VCaP (cell line): ENCODE measurements around the gene MYH9.
"Not testable (repeated sequence)": the region's sequence is repeated elsewhere in the genome, so short reads cannot be mapped to it uniquely, and the experiment has no call there.

Source experiments
- H3K27ac ChIP-seq: fragments of 450-650 bp; 2 replicates; pipeline ENCODE4 v1.5.1; 2017
- TF ChIP-seq, protein P1 (sequence below): fragments of 450-650 bp; conservative IDR thresholded peaks from 2 replicates; pipeline ENCODE4 v1.5.1; 2017; ENCODE audit warnings: mild to moderate bottlenecking, moderate library complexity

The MYH9 gene

DNA sequence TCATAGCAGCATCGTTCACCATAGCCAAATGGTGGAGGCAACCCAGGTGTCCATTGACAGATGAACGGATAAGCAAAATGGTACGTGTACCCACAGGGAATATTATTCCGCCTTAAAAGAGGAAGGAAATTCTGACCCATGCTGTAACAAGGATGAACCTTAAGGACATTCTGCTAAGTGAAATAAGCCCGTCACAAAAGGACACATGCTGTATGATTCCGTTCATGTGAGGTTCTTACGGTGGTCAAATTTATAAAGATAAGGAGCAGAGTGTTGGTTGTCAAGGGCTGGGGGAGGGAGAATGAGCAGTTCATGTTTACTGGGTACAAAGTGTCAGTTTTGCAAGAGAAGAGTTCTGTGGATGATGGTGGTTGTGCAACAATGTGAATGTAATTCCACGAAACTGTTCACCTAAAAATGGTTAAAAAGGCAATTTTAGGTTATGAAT, 108.5 kb downstream of the MYH9 start:
- TF ChIP-seq, protein P1, sequence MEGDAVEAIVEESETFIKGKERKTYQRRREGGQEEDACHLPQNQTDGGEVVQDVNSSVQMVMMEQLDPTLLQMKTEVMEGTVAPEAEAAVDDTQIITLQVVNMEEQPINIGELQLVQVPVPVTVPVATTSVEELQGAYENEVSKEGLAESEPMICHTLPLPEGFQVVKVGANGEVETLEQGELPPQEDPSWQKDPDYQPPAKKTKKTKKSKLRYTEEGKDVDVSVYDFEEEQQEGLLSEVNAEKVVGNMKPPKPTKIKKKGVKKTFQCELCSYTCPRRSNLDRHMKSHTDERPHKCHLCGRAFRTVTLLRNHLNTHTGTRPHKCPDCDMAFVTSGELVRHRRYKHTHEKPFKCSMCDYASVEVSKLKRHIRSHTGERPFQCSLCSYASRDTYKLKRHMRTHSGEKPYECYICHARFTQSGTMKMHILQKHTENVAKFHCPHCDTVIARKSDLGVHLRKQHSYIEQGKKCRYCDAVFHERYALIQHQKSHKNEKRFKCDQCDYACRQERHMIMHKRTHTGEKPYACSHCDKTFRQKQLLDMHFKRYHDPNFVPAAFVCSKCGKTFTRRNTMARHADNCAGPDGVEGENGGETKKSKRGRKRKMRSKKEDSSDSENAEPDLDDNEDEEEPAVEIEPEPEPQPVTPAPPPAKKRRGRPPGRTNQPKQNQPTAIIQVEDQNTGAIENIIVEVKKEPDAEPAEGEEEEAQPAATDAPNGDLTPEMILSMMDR = no peak
- no peak overlapping the region for H3K27ac ChIP-seq

DNA sequence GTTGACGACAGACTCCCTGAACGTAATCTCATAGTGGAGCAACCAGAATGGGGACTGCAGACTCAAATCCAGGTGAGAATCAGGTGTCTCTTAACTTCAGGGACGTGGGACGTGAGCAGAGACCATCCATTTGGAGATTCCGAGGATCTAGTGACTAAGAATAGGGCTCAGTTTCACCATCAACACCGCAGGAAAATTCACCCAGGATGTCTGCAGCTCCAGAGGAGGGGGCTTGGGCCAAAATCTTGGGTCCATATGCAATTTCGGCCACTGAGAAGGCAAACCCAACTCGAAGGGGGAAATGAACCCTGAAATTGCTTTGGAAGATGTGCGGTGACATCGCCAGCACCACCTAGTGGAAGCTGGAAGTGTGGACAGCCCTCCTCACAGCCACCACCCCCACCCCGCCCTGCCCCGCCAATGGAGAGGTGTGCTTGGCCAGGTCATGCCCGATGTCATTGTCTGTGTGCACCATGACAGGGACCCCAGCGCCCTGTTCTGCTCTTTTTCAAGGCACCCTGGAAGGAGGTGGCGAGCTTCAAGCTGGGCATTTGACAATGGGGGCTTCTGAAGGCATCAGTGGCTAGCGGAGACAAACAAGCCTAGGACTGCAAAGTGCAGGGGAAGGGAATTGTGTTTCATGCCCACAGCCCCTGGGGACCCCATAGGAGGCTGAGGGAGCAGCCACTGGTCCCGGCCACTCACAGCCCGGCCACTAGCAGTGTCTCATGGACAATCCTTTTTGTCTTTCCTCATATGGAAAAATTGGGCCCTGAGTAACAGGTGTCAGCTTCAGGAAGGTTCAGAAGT, 110.1 kb downstream of the MYH9 start:
- H3K27ac ChIP-seq = no peak overlapping the region
- TF ChIP-seq, protein P1 = peak; percentile 88

DNA sequence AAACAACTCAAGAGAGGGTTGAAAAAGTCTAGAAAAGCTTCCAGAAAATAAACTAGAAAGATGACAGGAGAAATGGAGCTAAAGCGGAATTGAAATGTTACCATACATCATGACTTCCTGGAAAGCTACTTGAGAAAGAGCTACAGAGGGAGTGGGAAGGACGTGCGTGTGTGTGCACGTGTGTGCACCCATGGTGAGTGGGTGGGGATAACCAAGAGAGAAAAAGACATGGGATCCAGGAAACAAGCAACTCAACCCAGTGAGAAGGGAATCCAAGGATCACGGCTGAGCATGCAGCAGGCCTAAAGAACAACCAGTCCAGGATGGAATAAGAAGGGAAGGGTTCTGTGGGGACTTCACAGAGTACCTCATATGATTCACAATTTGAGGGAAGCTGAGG, 113.2 kb downstream of the MYH9 start:
- TF ChIP-seq, protein P1 = no peak
- H3K27ac ChIP-seq = no peak overlapping the region

DNA sequence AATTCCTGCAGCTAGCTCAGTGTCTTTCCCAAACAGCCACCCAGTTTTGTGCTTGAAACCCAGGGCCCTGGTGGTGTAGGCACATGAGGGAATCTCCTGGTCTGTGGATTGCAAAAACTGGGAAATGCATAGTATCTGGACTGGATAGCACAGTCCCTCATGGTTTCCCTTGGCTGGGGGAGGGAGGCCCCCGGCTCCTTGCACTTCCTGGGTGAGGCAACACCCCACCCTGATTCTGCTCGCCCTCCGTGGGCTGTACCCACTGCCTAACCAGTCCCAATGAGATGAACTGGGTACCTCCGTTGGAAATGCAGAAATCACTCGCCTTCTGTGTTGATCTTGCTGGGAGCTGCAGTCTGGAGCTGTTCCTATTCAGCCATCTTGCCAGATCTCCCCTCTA, 115.8 kb downstream of the MYH9 start:
- not testable (repeated sequence) for H3K27ac ChIP-seq

DNA sequence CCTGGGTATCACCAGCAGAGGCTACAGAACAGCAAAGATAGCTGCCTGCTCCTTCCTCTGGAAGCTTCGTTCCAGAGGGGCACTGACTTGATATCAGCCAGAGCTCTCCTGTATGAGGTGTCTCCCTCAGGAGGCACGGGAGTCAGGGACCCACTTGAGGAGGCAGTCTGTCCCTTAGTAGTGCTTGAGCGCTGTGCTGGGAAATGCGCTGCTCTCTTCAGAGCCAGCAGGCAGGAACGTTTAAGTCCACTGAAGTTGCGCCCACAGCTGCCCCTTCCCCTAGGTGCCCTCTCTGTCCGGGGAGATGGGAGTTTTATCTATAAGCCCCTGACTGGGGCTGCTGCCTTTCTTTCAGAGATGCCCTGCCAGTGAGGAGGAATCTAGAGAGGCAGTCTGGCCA, 116.5 kb downstream of the MYH9 start:
- H3K27ac ChIP-seq = not testable (repeated sequence)

DNA sequence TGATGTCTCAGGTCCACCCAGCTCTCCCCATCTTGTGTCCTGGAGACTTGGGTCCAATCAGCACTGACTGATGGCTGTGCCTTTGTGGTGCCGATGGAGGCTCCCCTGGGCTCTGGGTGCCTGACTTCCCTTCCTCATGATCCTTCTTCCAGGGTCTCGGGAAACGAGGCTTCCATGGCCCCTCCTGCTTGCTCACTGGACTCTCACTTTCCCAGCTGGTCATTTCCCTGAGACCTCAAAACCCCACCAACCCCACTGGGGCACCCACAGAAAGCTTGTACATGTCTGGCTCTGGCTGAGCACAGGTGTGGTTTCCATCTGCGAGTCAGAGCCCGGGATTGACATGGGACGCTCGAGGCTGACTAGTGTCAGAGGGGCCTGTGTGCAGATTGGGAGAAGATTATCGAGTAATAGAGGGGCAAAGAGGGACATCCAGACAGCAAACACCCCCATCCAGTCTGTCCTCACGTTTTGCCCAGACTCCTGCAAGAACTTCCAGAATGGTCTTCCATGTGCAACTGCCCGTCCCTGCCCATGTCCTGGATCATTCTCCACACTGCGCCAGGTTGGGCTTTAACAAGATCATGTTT, 119.8 kb downstream of the MYH9 start:
- no peak overlapping the region for H3K27ac ChIP-seq
- TF ChIP-seq, protein P1 = no peak

DNA sequence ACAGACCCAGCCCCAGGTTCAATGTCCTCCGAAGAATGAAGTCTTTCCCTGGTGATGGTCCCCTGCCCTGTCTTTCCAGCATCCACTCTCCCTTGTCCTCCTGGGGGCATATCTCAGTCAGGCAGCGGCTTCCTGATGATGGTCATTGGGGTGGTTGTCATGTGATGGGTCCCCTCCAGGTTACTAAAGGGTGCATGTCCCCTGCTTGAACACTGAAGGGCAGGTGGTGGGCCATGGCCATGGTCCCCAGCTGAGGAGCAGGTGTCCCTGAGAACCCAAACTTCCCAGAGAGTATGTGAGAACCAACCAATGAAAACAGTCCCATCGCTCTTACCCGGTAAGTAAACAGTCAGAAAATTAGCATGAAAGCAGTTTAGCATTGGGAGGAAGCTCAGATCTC, 120.7 kb downstream of the MYH9 start:
- TF ChIP-seq, protein P1 = no peak
- no peak overlapping the region for H3K27ac ChIP-seq

DNA sequence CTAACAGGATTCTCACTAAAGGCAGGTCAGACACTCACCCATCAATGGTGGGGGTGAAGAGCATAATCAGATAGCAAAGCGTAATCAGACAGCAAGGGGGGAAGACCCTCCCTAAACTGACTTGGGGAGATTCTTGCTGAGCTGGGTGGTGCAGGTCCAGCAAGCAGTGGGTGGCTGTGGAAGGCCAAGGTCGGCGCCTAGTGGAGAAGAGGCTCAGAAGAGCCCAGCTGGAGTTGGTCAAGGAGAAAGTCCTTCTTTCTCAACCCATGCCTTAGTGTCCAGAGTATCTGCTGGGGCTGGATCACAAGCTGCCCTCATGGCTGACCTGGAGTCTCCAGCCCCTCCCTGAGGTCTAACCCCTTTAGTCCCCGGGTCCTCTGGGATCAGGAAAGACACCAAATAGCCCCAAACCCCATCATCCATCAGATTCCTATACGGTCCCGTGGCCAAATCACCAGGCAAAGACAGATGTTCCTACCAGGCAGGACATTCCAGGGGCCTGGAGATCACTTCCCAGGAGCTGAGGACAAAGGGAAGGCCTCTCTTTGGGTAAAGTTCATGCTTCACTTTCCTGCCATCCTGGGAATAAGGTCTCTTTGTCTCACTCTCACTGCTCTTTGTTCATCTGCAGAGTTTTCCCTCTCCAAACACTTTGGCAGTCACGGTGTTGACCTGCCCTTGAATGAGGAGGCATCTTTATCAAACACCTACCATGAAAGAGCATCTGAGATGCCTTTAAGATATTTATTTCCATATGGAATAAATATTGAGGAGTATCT, 123.7 kb downstream of the MYH9 start:
- not testable (repeated sequence) for H3K27ac ChIP-seq

DNA sequence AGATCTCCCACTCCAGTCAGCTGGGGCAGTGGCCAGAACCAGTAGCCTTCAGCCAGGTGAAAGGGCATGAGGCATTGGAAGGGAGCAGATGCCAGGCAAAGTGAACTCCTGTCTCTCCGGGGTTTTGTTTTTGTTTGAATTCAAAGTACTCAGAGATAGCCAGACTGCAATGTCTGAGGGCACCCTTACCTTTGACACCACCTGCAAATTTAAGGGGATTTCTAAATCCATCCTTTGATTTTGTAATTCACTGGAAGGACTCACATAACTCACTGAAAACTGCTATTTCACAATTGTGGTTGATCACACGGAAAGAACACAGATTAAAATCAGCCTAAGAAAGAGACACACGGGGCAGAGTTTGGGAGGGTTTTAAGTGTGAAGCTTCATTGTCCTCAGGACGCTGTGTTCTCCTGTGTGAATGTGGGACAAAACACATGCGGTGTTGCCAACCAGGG, 124.5 kb downstream of the MYH9 start:
- H3K27ac ChIP-seq = not testable (repeated sequence)

DNA sequence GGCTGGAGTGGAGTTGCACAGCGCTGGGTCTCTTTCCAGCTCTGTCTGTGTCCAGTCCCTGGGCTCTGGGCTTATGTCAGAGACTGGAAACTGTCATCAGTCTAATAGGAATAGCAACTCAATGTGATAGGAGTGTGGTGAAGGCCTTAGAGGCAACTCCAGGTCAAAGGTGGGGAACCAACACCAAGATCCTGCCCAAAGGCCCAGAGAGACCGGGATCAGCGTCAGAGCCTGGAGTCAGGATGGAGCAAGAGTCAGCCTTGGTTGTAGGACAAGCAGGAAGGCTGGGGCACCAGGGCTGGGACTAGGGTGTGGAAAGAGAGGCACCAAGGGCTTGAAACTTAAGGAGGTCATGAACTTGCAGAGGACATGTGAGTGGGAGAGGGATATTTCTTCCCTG, 125.5 kb downstream of the MYH9 start:
- not testable (repeated sequence) for H3K27ac ChIP-seq

DNA sequence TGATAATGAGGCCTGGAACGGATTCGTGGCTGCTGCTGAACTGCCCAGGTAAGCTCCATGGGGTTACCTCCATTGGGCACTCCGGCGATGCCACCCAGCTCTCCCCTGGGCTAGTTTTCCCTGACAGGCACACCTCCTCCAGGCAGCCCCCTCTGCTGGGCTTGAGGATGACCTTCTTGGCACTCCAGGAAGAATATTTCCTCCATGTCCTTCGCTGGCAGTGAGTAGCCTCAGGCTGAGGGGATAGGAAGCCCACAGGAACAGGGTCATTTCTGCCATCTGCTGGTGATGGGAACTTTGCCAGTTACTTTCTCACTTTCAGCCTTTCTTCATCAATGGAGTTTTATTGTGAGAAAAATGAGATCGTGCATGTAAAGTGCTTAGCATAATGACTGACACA, 126.1 kb downstream of the MYH9 start:
- H3K27ac ChIP-seq = not testable (repeated sequence)
